Ovary (tissue), 3 donors: Measurements from ENCODE around the gene CFLAR.

Experiments used
- POLR2A ChIP-seq: fragments of 450-650 bp; IDR thresholded peaks from one replicate; pipeline ENCODE4 v1.6.1; 2017; ENCODE audit warnings: antibody characterized with exemption, mild to moderate bottlenecking, moderate library complexity
- TF ChIP-seq, protein P1 (sequence below), 3 donors: fragments of 450-650 bp in 2 of 3; fragments of 200-600 bp in 1 of 3; IDR thresholded peaks; one replicate each; pipeline versions ENCODE4 v1.5.1 to v1.8.0; 2016 to 2022; ENCODE audit warnings: antibody characterized with exemption in 3 of 3, mild to moderate bottlenecking in 1 of 3
- donor health status: DM: no; HTN: no; CAD: no.

DNA sequence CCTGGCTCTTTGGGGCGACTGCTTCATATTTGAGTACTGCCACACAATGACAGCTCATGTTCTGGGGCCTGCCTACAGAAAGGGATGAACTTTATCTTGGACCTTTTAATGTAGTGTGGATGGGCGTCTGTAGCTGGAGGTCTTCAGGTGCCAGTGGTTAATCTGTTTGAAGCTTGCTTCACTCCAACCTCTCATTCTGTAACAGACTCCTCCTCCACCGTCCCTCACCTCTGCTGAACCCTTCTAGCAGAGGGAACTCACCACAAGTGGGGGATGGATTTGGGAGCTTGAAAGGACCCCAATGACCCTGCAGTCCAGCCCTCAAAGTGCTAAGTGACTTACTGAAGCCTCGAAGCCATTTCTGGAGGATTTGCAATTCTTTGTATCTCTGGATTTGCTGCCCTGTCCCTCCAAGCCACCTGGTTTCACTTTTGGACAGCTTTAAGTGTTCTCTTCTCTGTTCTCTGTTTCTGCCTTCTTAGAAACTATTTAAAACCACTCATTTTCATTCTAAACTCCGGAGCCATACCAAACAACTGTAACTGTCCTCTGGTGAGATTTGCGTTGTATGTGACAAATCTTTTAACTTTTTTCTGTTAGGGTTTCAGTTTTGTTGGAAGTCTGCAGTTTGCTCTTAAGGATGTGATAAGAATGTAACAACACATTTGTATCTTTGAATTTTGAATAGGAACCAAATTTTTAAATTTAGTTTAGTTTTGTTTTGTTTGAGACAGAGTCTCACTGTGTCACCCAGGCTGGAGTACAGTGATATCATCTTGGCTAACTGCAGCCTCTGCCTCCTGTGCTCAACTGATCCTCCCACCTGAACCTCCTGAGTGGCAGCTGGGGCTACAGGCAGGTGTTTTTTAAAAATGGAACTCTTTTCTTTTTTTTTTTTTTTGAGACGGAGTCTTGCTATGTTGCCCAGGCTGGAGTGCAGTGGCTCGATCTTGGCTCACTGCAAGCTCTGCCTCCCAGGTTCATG lies 107.4 kb downstream of the CFLAR start:
- TF ChIP-seq, protein P1, sequence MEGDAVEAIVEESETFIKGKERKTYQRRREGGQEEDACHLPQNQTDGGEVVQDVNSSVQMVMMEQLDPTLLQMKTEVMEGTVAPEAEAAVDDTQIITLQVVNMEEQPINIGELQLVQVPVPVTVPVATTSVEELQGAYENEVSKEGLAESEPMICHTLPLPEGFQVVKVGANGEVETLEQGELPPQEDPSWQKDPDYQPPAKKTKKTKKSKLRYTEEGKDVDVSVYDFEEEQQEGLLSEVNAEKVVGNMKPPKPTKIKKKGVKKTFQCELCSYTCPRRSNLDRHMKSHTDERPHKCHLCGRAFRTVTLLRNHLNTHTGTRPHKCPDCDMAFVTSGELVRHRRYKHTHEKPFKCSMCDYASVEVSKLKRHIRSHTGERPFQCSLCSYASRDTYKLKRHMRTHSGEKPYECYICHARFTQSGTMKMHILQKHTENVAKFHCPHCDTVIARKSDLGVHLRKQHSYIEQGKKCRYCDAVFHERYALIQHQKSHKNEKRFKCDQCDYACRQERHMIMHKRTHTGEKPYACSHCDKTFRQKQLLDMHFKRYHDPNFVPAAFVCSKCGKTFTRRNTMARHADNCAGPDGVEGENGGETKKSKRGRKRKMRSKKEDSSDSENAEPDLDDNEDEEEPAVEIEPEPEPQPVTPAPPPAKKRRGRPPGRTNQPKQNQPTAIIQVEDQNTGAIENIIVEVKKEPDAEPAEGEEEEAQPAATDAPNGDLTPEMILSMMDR (IDR thresholded peaks at IDR 0.05): no peak
- TF ChIP-seq POLR2A: no peak
